Measurements from ENCODE around the gene AHCTF1. TPM values are rescaled to one million over a fixed set of nuclear protein-coding genes. Genes with fewer than 3 reads are reported as not detected.
"Not testable (repeated sequence)": the region's sequence is repeated elsewhere in the genome, so short reads cannot be mapped to it uniquely, and the experiment has no call there.

Gene AHCTF1
- total RNA-seq, 2 donors from 2014 or later, result 23.7 to 23.8 TPM

GRCh38 chr1:246850640-246851039 lies 81.1 kb downstream of the AHCTF1 start:
- intact Hi-C loops (cut with DNase I, micrococcal nuclease); ATAC-seq; DNase-seq: not testable (repeated sequence)

GRCh38 chr1:246843876-246844275 lies 87.9 kb downstream of the AHCTF1 start:
- no peak for DNase-seq
- ATAC-seq, result no peak
- intact Hi-C loops (cut with DNase I, micrococcal nuclease), result no loop called here

- intact Hi-C loops (cut with DNase I, micrococcal nuclease); DNase-seq; ATAC-seq: not testable (repeated sequence)
These were observed 91.0 kb downstream of the AHCTF1 start for GRCh38 chr1:246840761-246841160.

GRCh38 chr1:246838118-246838456 lies 93.7 kb downstream of the AHCTF1 start:
- ATAC-seq (no peak), DNase-seq (no peak)
- intact Hi-C loops (cut with DNase I, micrococcal nuclease), result no loop called here

GRCh38 chr1:246837418-246838117 lies 94.2 kb downstream of the AHCTF1 start:
- intact Hi-C loops (cut with DNase I, micrococcal nuclease), result no loop called here
- no peak for ATAC-seq
- no peak for DNase-seq

GRCh38 chr1:246836209-246836966 lies 95.4 kb downstream of the AHCTF1 start:
- no peak for DNase-seq
- no peak for ATAC-seq
- intact Hi-C loops (cut with DNase I, micrococcal nuclease), result no loop called here

- DNase-seq, result no peak
- no peak for ATAC-seq
- intact Hi-C loops (cut with DNase I, micrococcal nuclease), result no loop called here
These were observed 100.2 kb downstream of the AHCTF1 start for GRCh38 chr1:246831543-246831942.

- intact Hi-C loops (cut with DNase I, micrococcal nuclease), result no loop called here
- no peak for ATAC-seq
- DNase-seq, result no peak
These were observed 102.9 kb downstream of the AHCTF1 start for GRCh38 chr1:246828818-246829217.

GRCh38 chr1:246827396-246827795 lies 104.4 kb downstream of the AHCTF1 start:
- intact Hi-C loops (cut with DNase I, micrococcal nuclease), result no loop called here
- ATAC-seq, result no peak
- no peak for DNase-seq

GRCh38 chr1:246825557-246826175 lies 106.1 kb downstream of the AHCTF1 start:
- ATAC-seq, result no peak
- intact Hi-C loops (cut with DNase I, micrococcal nuclease), result no loop called here

GRCh38 chr1:246824541-246824940 lies 107.2 kb downstream of the AHCTF1 start:
- no peak for ATAC-seq
- DNase-seq, result no peak
- intact Hi-C loops (cut with DNase I, micrococcal nuclease), result no loop called here

More at GRCh38 chr1:246825557-246826175, 106.1 kb downstream of the AHCTF1 start:
- no peak for DNase-seq

- DNase-seq; intact Hi-C loops (cut with DNase I, micrococcal nuclease); ATAC-seq: not testable (repeated sequence)
These were observed 109.6 kb downstream of the AHCTF1 start for GRCh38 chr1:246822154-246822553.

GRCh38 chr1:246820666-246821065 lies 111.1 kb downstream of the AHCTF1 start:
- intact Hi-C loops (cut with DNase I, micrococcal nuclease), result no loop called here
- ATAC-seq, result no peak
- DNase-seq, result no peak

GRCh38 chr1:246817778-246818177 lies 114.0 kb downstream of the AHCTF1 start:
- ATAC-seq; intact Hi-C loops (cut with DNase I, micrococcal nuclease); DNase-seq: not testable (repeated sequence)

GRCh38 chr1:246815693-246816270 lies 116.0 kb downstream of the AHCTF1 start:
- ATAC-seq (no peak), DNase-seq (no peak)
- intact Hi-C loops (cut with DNase I, micrococcal nuclease), result no loop called here

GRCh38 chr1:246814890-246815289 lies 116.9 kb downstream of the AHCTF1 start:
- DNase-seq, result no peak
- intact Hi-C loops (cut with DNase I, micrococcal nuclease), result no loop called here
- ATAC-seq, result no peak

- DNase-seq; ATAC-seq; intact Hi-C loops (cut with DNase I, micrococcal nuclease): not testable (repeated sequence)
These were observed 118.4 kb downstream of the AHCTF1 start for GRCh38 chr1:246813325-246813724.

- intact Hi-C loops (cut with DNase I, micrococcal nuclease), result no loop called here
- DNase-seq (no peak), ATAC-seq (no peak)
These were observed 119.8 kb downstream of the AHCTF1 start for GRCh38 chr1:246811985-246812384.

GRCh38 chr1:246809473-246809872 lies 122.3 kb downstream of the AHCTF1 start:
- DNase-seq, result no peak
- ATAC-seq, result no peak
- intact Hi-C loops (cut with DNase I, micrococcal nuclease), result no loop called here

Data from left colon (tissue), 2 donors.